Measurements from ENCODE around the gene FGF12.

FGF12 gene

DNA sequence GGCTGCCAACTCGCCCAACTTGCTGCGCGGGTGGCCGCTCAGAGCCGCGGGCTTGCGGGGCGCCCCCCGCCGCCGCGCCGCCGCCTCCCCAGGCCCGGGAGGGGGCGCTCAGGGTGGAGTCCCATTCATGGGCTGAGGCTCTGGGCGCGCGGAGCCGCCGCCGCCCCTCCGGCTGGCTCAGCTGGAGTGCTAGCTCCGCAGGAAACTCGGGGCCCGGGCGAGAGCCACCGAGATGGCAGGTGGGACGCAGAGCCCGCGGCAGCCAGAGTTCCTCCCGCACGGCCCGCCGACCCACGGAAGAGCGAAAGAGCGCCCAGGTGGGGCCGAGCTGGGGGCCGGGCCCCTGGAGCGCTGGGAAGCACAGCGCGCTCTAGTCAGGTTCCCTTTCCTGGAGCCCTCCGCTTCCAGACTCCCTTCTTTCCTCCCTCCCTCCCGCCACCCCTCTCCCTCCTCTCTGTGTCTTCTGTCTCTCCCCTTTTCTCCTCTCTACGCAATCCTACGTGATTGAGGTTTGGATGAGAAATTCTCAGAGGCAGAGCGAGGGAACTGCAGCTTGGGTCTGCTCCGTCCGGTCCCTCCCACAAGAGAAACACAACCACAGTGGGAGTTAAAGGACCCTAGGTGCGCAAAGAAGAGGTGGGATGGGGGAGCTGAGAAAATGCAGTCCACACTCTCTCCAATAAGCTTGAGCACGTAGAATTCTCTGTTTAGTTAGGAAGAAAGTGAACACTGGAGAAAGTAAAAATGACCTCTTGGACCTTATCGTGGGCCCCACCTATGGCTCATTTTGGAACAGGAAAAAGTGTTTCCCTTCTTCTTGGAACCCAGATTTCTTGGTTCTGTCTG lies 317.3 kb downstream of the FGF12 start:
- no peak for DNase-seq (ENCODE audit: low read depth)

DNA sequence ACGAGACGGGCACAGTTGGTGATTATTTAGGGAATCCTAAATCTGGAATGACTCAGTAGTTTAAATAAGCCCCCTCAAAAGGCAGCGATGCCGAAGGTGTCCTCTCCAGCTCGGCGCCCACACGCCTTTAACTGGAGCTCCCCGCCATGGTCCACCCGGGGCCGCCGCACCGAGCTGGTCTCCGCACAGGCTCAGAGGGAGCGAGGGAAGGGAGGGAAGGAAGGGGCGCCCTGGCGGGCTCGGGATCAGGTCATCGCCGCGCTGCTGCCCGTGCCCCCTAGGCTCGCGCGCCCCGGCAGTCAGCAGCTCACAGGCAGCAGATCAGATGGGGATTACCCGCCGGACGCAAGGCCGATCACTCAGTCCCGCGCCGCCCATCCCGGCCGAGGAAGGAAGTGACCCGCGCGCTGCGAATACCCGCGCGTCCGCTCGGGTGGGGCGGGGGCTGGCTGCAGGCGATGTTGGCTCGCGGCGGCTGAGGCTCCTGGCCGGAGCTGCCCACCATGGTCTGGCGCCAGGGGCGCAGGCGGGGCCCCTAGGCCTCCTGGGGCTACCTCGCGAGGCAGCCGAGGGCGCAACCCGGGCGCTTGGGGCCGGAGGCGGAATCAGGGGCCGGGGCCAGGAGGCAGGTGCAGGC lies 318.0 kb downstream of the FGF12 start:
- no peak for DNase-seq (ENCODE audit: low read depth)

DNA sequence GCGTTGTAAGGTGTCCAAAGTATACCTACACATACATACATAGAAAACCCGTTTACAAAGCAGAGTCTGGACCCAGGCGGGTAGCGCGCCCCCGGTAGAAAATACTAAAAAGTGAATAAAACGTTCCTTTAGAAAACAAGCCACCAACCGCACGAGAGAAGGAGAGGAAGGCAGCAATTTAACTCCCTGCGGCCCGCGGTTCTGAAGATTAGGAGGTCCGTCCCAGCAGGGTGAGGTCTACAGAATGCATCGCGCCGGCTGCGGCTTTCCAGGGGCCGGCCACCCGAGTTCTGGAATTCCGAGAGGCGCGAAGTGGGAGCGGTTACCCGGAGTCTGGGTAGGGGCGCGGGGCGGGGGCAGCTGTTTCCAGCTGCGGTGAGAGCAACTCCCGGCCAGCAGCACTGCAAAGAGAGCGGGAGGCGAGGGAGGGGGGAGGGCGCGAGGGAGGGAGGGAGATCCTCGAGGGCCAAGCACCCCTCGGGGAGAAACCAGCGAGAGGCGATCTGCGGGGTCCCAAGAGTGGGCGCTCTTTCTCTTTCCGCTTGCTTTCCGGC lies 318.6 kb downstream of the FGF12 start:
- no peak for DNase-seq (ENCODE audit: low read depth)

DNA sequence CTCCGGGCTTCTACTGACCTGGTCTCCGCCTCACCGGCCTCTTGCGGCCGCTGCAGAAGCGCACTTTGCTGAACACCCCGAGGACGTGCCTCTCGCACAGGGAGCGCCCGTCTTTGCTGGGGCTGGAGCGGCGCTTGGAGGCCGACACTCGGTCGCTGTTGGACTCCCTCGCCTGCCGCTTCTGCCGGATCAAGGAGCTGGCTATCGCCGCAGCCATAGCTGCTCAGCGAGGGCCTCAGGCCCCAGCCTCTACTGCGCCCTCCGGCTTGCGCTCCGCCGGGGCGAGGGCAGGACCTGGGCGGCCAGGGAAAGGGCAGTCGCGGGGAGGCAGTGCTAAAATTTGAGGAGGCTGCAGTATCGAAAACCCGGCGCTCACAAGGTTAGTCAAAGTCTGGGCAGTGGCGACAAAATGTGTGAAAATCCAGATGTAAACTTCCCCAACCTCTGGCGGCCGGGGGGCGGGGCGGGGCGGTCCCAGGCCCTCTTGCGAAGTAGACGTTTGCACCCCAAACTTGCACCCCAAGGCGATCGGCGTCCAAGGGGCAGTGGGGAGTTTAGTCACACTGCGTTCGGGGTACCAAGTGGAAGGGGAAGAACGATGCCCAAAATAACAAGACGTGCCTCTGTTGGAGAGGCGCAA lies 319.2 kb downstream of the FGF12 start:
- no peak for DNase-seq (ENCODE audit: low read depth)

DNA sequence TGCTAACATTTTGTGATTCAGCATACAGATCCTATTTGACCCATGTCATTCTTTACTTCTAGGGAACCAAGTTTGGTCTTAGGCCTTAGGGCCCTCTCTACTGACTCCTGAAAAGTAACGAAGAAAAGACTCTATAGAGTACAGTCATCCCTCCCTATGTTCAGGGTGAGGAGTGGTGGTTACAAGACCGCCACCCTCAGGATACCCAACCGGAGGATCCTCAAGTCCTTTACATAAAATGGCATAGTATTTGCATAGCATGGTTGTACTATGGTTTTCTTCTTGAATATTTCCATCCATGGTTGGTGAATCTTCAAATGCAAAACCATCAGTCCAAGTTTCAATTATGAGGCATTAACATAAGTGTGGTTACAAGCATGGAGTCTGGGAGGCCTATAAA lies 327.6 kb downstream of the FGF12 start:
- no peak for DNase-seq (ENCODE audit: low read depth)

DNA sequence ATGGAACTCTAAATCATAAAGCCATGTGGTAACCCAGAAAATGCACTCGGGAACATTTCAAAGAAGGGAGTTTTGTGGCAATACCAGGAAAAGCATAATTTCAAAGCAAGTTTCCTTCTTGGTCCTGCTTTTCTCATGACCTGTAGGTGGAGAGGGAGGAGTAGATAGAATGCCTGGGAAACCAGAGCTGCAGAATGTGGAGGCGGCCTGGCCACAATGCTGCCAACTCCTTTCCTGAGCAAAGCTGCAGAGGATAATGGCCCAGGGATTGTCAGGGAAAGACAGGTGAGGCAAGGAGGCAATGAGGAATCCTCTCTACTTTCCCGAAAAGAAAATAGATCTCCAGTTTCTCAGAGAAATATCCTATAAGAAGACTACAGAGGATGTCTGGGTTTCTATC lies 330.3 kb downstream of the FGF12 start:
- DNase-seq (ENCODE audit: low read depth), result no peak

- DNase-seq (ENCODE audit: low read depth), result no peak
Measured at GRCh38 chr3:192395506-192395905, 331.8 kb downstream of the FGF12 start.

- DNase-seq (ENCODE audit: low read depth), result no peak
Measured at GRCh38 chr3:192392986-192393385, 334.4 kb downstream of the FGF12 start.

- no peak for DNase-seq (ENCODE audit: low read depth)
Measured at GRCh38 chr3:192382861-192383260, 344.5 kb downstream of the FGF12 start.

DNA sequence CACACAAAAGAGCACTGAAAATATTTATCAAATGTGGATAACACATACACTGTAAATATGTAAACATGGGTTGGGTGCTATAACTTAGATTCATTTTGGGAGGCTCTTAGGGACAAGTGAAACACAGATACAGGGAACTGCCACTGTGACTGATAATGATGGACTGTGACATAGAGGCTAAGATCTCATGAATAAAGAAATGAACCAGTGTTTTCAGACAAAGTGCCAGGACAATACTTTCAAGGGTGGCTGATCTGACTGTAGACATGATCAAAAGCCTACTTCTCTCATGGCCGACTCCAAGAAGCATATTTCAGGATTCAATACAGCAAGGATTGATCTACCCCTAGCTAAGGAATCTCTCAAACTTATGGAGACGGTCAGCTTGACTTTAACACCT lies 353.8 kb downstream of the FGF12 start:
- no peak for DNase-seq (ENCODE audit: low read depth)

DNA sequence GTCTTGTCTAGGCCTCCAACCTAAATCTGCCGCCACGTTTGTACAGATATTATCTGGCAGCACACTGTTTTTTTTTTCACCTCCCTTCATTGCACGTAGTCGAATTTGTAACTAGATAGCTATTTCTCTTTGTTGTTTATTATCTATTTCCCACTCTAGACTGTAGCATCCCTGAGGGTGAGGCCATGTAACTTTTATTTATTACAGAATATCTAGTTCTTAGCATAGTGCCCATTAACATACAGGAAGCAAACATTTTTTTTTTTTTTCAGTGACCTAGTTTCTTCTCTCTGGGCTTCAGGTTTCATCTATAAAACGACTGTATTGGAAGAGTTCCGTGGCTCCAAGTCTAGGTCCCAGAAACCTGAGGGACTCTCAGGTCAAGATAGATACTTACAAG lies 354.3 kb downstream of the FGF12 start:
- DNase-seq (ENCODE audit: low read depth), result no peak

GRCh38 chr3:192372616-192373015 lies 354.7 kb downstream of the FGF12 start:
- DNase-seq (ENCODE audit: low read depth), result no peak

GRCh38 chr3:192371870-192372400 lies 355.4 kb downstream of the FGF12 start:
- no peak for DNase-seq (ENCODE audit: low read depth)

DNA sequence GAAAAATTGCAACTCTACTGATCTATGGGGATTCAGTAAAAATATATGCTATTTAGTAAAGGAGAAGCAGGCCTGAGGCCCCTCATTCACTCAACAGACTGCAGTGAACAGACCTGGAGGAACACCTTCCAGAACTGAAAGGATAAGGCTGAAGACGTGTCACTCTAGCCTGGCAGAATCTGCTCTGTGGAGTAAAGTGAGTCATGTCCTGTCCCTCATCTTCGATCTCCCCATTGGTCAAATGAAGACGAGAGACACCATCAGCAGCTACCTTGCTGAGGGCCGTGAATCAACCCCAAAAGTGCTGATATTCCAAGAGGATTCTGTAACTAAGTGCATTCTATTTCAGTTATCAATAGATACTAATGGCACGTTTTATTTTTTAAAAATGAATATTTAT lies 359.7 kb downstream of the FGF12 start:
- no peak for DNase-seq (ENCODE audit: low read depth)

DNA sequence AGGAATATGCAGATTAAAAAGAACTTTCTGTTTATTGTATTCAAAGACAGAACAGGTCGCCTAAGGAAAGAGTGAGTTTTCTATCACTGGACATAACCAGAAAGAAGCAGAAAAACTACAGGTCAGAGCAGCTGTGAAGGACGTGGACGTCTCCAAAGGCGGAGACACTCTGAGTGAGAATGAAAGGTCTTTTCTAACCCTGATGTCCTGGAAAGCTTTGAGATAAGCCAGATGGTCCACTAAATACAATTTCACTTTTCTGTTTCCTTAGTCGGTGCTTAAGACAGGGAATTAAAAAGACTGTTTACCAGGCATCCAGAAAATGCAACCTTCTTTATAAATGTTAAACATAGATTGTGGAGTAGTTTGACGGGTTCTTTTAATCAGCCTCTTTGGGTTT lies 360.4 kb downstream of the FGF12 start:
- no peak for DNase-seq (ENCODE audit: low read depth)

DNA sequence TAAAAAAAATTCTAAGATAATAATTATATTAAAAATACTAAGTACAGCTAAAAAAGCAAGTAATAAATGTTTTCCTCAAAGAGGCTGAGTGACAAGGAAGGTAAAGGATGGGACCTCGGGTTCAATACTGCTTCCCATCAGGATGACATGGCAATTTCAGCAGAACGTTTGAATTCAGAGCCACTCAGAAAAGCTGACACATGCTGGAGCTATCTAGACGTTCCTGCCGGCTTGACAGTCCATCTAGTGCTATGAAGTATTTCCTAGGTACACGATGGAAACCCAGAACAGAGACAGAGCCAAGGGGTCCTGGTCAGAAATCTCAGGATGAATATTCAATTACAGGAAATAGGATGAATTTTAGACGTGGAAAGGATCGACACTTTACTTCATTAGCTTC lies 361.8 kb downstream of the FGF12 start:
- no peak for DNase-seq (ENCODE audit: low read depth)

GRCh38 chr3:192364316-192364715 lies 363.0 kb downstream of the FGF12 start:
- no peak for DNase-seq (ENCODE audit: low read depth)

GRCh38 chr3:192354687-192355086 lies 372.7 kb downstream of the FGF12 start:
- DNase-seq (ENCODE audit: low read depth), result no peak

- DNase-seq (ENCODE audit: low read depth), result no peak
Measured at GRCh38 chr3:192352142-192352541, 375.2 kb downstream of the FGF12 start.

GRCh38 chr3:192351441-192351840 lies 375.9 kb downstream of the FGF12 start:
- no peak for DNase-seq (ENCODE audit: low read depth)

- no peak for DNase-seq (ENCODE audit: low read depth)
Measured at GRCh38 chr3:192340031-192340430, 387.3 kb downstream of the FGF12 start.

GRCh38 chr3:192339214-192339613 lies 388.1 kb downstream of the FGF12 start:
- no peak for DNase-seq (ENCODE audit: low read depth)

DNA sequence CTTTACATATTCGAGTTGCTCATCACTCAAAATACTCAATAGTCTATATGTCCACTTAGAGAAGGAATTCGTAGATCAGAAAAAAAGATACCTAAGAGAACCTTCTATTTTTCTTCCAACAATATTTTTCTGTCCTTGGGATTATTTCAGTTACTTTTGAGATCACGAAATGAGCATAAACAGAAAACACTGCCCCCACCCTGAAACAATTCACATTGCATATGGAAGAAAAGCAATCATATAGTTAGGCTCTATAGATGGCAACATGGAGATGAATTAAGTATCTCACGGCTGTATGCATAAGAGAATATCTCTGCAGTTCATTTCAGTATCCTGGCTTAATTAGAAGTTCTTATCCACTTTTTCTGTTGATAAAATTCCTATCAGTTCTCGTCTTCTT lies 391.1 kb downstream of the FGF12 start:
- no peak for DNase-seq (ENCODE audit: low read depth)
